T-helper 2 cell (primary cell): ENCODE measurements around the gene JPH2.
"Not testable (repeated sequence)": the region's sequence is repeated elsewhere in the genome, so short reads cannot be mapped to it uniquely, and the experiment has no call there.

ENCODE experiments used
- DNase-seq, 5 experiments: peaks; one replicate each; pipeline versions ENCODE4 v3.0.0 to v3.0.0-alpha.2; 2012 to 2022
- total RNA-seq, 2 donors: gene quantifications; one replicate each; lab custom pipeline; 2026; lab: John Stamatoyannopoulos, UW

The JPH2 gene
- total RNA-seq, result 0 to 0.07 reads per million in 2 donors

DNA sequence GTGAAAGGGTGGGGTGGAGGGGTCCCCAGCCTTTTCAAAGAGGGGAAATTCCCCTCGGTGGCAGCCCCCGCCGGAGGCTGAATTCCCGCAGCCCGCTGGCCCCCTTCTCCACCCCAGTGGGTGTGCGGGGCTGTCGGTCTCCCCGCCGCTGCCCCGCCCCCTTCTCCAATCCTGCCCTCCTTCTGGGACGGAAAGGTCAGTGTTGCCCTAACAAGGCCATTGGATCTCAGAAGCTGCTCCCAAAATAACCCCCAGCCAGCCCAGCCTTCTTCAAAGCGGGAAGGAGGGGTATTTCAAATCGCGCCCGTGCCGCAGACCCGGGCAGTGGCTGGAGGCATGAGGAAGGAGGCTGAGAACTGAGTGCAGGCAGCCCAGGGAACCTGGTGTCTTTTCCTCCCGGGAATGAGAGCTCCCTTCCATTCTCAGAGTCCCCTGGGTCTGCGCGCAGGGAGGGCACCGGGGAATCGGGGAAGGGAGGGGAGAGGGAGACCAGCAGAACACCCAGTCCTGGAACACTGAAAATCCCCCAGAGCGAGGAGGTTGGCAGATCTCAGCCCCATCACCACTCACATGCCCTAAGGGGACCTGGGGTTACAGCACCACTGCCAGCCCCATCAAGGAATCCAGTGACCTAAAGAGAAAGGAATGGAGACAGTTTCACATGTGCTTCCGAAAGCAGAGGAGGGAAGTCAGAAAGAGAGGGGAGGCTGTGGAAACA, at the start of gene JPH2:
Gene JPH2 (minus strand): TSS at position 135 of the 718 bp plus-strand sequence. CDS start 483 bp downstream, outside the sequence.
- DNase-seq, result no peak

DNA sequence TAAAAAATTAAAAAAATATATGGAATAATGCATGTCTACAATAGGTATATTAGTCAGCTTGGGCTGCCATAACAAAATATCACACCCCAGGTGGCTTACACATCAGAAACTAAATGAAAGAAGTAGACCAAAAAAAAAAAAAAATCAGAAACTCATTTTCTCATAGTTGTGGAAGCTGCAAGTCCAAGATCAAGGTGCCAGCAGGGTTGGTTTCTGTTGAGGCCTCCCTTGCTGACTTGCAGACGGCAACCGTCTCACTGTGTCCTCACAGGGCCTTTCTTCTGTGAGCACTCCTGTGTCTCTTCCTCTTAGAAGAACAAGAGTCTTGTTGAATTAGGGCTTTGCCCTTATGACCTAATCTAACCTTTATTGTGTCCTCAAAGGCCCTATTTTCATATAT, 48.7 kb upstream of the JPH2 start:
- DNase-seq, result no peak

DNA sequence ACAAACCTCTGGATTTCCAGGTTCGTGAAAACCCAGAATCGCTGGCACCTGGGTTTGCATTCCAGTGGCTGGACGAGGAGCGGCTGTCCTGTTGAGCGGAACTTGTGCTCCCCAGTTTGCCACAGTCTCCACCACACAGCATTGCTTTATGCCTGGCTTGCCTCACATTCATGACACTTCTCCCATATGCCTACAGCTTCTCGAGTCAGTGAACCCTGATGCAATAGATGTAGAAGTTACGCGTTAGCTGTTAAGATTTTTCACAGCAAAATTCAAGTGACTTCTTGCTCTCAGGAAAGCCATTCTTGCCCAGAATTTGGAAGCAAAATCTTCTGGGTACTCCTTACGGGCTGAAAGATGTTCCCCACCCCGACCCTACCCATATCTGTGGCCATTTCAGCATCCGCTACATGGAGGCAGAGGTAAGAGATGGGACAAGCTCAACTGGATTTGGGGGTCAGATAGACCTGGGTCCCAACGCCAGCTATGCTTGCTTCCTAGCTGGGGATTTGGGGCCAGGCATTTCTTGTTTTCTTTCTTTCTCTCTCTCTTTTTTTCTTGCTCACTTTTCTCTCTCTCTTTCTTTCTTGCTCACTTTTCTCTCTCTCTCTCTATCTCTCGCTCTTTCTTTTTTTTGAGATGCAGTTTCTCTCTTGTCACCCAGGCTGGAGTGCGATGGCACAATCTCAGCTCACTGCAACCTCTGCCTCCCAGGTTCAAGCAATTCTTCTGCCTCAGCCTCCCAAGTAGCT, 47.8 kb upstream of the JPH2 start:
- no peak for DNase-seq

DNA sequence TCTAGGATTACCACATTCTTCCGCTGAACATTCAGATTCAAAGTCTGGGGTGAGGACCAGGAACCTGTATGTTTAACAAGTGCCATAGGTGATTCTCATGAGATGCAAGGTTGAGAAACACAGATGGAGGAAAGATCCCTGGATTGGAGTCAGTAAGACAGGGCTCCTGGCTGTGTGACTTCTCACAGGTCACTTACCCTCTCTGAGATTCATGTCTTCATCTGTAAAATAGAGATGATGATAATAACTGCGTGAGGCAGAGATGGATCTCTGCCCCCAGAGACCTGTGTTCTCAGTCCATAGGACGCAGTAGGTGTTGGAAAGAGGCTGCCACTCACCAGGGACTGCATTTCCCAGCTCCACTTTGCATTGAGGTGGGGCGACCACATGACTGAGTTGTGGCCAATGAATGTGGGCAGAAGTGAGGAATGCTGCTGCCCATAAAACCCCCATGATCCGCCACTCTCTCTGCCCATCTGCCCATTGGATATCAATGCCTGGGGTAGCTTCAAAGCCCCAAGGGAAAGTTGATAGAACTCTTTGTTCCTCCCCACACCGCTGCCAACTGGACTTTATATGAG, 46.5 kb upstream of the JPH2 start:
- no peak for DNase-seq

DNA sequence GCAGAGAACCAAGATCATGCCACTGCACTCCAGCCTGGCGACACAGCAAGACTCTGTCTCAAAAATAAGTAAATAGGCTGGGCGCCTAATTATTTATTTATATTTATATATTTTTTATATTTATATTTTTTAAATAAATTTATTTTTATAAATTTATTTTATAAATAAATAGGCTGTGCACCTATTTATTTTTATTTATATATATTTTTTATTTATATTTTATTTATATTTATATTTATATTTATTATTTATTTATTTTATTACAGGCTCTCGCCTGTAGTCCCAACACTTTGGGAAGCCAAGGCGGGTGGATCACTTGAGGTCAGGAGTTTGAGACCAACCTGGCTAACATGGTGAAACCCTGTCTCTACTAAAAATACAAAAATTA, 45.5 kb upstream of the JPH2 start:
- not testable (repeated sequence) for DNase-seq

DNA sequence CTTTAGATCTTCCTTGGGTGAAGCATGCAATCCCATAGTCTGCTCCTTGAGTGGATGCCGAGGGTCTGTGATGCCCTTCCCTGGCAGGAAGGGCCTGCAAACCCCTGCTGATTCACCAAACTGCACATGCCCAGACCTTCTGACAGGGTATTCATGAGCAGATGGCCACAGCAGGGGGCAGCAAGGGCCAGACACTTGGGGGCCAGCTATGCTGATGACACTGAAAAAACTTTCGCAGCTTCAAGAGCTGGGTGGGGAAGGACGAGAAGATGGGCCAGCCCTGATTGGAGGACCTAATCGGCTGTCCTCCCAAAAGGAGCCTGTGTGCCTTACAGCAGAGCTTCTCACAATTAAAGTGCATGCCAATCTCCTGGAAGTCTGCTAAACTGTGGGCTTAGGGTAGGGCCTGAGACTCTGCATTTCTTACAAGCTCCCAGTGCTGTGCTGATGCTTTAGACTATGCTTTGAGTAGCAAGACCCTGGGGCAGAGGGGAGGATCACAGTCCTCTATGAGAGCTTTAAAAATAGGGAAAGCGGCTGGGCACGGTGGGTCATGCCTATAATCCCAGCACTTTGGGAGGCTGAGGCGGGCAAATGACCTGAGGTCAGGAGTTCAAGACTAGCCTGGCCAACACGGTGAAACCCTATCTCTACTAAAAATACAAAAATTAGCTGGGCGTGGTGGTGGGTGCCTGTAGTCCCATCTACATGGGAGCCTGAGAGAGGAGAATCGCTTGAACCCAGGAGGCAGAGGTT, 44.9 kb upstream of the JPH2 start:
- no peak for DNase-seq

DNA sequence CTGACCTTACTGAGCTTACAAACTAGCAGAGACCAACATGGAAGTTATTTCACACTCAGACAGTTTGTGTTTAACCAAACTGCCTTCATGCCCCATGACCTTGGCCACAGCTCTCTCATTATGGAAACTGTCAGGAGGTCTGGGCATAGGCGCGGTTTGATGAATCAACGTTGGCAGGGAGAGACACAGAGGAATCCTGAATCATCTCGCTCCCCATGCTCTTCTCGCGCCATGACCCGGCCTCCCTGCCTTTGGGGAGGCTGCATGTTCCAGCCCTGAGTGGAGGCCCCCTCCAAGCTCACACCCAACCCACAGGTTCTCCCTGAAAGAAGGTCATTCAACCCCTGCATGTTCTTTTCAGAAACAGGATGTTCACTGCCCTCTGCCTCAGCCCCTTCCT, 44.2 kb upstream of the JPH2 start:
- DNase-seq, result no peak

DNA sequence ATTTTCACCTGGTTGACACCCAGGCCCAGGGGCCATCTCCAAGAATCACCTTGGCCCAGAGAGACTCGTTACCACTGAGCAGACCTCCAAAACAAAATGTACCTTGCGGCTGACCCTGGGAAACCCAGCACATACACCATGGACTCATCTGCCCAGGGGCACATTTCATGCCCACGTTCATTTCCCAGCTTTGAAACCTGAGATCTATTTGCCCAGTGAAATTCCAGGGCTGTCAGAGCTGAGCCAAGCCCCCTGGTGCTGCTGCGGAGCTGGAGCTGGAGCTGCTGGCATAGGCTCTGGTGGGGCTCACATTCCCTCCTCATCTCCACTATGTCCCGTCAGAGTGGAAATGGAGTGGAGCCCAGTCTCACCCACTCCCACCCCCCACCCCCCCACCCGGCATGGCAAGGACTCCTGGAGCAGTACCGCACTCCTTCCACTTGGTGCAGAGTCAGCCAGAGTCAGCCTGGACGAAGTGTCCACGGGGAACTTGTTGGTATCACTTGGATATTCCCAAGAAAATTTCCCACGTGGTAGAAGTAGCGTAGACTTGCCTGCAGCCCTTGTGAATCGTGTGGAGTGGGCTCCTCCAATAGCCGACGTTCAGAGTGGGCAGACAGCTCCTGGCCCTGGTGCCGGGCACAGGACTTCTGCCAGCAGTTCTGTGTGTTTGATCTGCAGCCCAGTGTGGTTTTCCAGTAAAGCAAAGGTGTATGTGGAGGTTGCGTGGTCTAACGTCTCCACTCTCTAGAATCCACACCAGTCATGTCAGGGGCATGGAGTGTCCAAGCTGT, 41.7 kb upstream of the JPH2 start:
- DNase-seq, result no peak

DNA sequence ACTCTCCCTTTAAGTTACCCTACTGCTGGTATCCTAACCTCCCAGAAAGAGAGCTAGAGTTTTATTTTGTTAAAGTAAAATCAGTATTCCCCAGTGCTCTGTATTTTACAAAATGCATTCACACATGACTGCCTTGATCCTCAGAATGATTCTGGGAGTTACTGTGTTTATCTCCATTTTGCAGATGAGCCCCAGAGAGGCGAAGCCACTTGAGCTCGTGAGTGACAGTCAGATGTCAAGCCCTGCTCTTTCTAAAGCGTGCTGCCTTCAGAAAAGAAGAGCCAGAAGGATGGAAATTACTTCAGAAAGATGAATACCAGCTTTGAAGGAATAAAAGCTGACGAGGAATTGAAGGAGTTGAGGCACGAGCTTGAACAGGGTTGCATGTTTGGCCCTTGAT, 37.6 kb upstream of the JPH2 start:
- no peak for DNase-seq

DNA sequence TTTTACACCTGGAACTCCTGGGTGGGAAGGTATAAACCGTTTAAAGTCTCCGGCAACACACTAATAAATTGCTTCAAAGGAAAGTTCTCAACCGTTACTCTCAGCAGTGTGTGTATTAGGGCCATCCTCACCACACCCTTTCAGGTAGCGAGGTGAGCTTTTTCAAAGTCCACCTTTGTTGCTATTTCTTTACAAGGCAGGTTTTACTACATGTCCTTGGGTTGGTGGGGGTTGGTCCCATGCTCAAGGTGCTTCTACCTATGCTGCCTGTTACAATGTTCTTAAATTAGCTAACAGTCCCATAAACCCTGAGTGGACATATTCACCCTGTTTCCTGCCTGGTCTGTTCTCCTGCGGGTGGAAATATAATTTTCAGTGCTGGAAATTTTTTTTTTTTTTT, 36.7 kb upstream of the JPH2 start:
- no peak for DNase-seq

DNA sequence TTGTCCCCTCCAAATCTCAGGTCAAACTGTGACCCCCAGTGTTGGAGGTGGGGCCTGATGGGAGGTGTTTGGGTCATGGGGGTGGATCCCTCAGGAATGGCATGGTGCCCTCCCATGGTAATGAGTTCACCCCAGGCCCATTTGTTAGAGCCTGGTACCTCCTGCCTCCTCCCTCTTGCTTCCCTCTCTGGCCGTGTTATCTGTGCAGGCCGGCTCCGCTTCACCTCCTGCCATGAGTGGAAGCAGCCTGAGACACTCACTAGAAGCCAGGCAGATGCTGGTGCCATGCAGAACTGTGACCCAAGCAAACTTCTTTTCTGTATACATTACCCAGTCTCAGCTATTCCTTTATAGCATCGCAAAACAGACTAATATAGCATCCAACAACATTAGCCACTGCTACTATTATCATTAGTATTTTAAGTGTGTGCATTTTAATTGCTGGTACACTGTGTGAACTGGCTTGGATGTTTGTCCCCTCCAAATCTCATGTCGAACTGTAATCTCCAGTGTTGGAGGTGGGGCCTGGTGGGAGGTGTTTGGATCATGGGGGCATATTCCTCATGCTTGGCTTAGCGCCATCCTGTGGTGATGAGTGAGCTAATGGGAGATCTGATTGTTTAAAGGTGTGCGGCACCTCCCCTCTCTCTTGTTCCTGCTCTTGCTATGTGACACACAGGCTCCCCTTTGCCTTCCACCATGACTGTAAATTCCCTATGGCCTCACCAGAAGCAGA, 35.8 kb upstream of the JPH2 start:
- DNase-seq, result no peak

DNA sequence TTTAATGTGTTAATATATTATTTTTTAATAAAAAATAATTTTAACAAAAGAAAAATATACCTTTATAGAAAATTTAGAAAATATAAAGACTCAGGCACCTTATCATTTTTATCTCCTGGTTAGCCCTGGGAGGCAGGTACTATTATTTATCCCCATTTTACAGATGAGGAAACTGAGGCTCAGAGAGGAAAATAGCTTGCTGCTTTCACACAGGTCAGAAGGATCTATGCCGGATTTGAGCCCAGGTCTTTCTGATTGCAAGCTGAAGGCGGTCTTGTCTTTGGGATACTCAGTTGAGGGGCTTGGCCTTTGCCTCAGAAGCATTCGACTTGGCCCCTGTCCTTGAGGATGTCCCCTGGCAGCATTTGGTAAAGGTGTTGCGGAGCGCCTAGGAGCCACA, 35.0 kb upstream of the JPH2 start:
- DNase-seq, result no peak

DNA sequence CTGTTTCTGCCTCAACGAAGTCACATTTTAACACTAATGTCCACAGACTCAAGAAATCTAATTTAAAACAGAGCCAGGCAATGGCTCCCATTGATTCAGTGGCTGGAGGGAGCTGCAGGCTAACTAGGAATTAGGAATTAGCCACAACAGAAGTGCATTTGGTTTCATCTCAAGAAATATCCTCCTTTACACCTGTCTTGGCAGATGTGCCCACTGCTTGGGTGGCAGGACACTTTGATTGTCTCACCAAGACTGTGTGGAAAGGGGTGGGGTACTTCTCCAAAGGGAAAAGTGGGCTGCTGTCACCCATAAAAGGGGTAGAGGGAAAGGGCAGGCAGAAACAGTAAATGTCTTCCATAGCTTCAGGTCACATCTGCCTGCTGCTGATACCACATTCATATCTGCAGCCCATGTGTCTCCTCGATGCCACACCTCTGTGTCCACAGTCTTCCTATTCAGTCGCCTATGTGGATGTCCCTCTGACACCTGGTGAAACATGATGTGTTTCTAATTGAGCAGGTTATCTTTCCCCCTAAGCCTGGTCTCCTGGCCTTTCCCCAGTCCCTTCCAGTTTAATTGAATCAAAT, 34.5 kb upstream of the JPH2 start:
- no peak for DNase-seq

DNA sequence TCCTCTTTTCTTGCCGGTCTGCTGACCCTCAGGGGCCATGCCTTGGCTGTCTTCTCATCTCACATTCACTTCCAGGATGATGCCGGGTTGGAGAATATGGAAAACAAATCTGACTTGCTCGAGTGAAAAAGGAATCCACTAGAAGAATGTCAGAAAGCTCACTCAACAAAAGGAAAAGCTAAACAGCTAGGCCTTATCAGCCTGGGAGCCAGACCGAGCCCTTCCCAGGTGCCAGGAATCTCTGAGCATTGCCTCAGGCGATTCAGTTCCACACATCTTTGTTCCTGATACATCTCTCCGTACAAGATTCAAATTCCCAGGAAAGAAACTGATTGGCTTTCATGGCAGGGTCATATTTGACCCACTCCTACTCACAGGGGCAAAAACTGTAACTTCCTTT, 32.8 kb upstream of the JPH2 start:
- no peak for DNase-seq

DNA sequence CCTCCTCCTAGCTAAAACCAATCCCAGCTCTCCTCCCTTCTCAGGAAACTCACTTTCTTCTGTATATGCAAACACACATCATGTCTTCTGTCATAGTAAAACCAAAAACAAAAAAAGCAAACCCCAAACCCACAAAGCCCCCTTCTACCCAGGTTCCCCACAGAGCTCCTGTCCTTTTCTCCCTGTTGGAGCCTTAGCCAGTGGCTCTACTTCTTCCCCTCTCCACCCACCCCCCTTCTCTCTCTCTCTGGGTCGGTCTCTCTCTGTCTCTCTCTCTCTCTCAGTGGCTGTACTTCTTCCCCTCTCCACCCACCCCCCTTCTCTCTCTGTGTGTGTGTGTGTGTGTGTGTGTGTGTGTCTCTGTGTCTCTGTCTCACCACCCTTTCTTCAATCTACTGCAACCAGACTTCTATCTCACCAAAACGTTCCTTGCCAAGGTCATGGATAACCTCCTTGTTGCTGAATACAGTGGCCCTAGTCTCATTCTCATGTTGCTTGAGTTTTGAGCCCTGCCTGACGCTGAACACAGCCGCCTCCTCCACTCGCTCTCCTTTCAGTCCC, 32.3 kb upstream of the JPH2 start:
- DNase-seq, result peak in 2 of 5 experiments; percentile 10 to 82

DNA sequence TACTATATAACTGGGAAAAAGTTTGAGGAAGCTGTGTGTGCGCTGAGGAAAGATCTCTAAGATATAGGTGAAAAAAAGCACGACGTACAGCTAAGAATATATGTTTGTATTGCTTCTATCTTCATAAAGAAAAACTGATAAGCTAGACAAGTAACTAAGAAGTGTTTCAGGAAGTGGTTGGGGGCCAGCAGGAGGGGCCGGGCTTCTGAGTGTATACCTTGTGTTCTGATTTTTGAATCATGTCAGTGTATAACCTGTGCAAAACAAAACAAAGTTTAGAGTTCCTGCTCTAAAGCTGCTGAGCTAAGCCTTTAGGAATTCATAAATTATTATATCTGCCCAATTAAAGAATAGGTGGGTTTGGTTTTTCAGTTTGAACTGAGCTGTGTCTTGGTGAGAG, 31.5 kb upstream of the JPH2 start:
- peak in 3 of 5 experiments; percentile 48 to 88 (median 48) for DNase-seq

DNA sequence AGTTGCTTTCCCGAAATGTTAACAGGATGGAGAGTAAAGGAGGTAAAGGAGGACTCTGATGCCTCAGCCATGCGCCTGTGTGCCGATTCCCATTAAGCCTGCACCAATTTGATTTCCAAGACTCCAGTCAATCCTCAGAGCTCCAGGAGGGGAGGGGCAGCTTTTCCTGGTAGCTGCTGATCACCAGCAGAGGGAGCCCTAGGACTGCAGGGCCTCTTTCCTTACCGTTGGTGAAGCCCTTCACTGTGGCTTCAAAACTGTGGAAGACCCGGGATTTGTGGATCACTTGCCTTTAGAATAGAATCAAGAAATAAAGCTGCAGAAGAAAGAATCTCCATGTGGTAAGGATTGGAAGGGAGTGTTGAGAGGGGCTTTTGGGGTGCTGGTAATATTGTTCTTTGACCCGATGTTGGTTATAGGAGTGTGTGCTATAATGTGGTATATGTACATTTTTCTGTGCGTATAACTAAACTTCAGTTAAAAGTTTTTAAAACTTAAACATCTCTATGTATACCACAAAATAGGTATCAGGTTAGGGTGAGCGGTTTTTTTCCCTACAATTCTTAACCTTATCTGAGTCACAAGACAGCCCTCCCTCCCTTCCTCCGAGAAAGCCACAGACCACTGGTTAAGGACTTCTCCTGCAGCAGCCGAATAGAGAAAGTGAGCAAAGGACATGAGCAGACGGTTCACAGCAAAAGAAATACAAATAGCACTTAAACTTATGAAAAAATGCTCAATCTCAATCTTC, 30.5 kb upstream of the JPH2 start:
- DNase-seq, result peak; percentile 40 to 83 (median 61)

DNA sequence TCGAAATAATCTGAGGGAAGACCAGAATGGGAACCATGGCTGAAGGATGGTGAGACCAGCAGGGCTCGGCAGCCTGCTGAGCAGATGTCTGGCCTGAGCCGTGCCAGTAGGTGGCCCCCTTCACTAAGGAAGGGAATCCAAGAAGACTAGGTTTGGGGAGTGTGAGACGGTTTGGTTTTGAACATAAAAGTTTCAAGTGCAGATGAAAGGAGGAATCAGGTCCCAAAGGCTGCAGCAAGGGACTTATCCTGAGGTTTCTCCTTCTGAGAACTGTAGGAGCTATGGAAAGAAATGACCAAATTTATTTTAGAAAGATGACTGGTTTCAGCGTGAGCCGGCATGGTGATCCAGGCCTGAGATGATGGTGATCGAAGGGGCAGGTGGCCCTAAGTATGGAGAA, 28.1 kb upstream of the JPH2 start:
- peak; percentile 36 to 81 (median 65) for DNase-seq

DNA sequence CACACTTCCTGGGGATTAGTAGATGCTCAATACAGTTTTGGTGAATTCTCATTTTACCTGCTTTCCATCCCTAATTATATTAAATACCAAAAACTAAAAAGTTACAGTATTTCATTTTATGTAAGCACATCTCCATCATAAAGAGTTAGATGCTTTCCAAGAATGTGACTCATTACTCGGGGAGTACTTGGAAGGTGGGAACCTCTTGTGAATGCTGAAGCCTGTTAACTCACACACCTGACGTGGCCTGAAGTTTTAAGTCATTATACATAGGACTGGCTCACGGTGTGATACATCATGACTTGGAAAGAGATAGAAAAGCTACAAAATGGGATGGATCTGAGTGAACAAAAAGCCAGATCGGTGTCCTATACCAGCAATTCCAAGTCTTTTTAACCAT, 25.8 kb upstream of the JPH2 start:
- no peak for DNase-seq
